NCI-H1694 (cell line): ENCODE data around the gene DAZAP1.
"Not testable (repeated sequence)": the region's sequence is repeated elsewhere in the genome, so short reads cannot be mapped to it uniquely, and the experiment has no call there.

Source experiments
- DNase-seq: peaks from one replicate; lab custom pipeline; 2025; lab: John Stamatoyannopoulos, UW

DAZAP1 gene

DNA sequence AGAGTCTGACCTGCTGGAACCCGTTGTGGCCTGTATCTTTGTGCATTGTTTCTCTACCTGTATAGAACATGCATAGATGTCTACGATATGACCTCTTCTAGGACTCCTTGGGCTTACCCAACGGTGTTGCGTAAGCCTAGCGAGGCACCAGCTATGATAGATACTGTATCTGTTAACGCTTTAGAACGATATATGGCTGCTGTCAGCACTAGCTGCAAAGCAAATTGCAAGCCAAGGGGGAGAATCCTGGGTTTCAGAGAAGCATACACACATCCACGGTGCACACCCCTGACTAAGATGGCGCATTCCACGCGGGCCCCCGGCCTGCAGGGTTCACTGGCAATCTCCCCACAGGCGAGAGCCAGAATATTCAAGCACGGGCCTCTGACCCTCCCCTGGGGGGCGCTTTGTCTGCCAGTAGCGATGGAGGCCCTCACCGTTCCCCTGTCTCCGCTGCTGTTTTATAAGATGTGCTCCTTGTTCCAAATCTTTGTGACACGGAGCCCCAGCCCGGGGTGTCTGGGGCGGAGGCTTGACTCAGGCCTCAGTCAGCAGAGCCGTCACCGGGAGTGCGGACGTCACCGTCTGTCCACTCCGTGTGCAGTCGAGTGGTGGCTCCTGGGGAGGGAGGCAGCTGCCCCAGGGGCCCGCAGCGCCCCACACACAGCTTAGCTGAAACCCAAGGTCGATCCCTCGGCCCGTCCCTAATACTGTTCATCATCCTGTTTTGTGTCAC, 17.9 kb downstream of the DAZAP1 start:
- DNase-seq: no peak

- no peak for DNase-seq
Measured at GRCh38 chr19:1425902-1426301, 18.5 kb downstream of the DAZAP1 start.

DNA sequence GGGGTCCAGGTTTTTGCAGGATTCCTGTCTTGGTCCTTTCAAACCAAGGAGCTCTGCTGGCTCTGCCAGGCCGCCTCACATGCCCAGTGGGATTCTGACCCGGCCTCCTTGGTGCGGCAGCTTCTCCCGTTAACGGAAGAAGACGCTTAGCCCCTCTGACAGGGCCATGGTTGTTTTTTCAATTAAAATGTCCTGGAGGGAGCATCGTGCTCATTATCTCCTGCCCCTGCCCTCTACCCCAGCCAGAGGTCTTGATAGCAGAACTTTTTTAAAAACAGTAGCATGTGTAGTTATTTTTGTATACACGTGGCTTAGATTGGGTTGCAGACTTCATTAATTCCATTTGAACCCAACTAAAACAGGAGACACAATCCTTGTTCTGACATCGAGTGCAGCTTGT, 19.4 kb downstream of the DAZAP1 start:
- DNase-seq: no peak

- no peak for DNase-seq
Measured at GRCh38 chr19:1427221-1427920, 20.0 kb downstream of the DAZAP1 start.

DNA sequence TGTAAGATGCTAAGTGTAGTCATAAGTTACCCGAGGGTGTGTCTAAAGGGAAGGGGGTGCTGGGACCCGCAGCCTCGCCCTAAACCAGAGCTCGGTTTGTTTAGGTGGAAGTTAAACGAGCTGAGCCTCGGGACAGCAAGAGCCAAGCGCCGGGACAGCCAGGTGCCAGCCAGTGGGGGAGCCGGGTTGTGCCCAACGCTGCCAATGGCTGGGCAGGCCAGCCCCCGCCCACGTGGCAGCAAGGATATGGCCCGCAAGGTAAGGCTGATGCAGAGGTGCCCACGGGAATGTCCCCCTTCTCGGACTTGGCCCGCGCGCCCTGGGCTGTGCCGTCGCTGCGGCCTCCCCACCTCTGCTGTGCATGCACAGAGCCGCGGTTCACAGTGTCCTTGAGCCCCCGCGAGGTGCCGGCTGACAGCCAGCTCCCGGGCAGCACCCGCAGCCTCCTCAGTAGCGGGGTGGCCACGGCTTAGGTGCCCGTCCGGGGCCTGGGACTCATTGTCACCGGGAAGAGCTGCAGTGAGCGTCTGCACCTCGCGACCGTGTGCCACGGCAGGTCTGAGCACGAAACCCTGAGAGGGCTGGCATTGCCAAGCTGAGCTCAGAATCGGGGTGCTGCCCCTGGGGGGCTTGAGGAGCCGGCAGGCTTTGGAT, 21.5 kb downstream of the DAZAP1 start:
- DNase-seq: no peak

DNA sequence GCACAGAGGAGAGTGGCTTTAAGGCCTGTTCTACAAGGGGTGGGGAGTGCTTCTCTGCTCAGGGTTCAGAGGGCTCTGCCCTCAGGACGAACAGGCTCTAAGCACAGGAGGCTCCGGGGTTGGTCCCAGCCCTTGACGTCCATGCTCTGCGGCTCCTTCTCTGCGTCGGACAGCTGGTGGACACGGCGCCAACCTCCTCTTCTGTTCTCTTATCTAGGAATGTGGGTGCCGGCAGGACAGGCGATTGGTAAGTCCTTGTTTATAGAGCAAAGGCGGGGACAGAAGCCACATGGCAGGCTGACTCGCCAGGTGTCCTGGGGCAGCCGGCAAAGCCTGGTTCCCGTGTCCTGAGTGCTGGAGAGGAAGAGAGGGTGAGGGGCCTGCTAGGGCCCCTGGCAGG, 22.4 kb downstream of the DAZAP1 start:
- DNase-seq: no peak

DNA sequence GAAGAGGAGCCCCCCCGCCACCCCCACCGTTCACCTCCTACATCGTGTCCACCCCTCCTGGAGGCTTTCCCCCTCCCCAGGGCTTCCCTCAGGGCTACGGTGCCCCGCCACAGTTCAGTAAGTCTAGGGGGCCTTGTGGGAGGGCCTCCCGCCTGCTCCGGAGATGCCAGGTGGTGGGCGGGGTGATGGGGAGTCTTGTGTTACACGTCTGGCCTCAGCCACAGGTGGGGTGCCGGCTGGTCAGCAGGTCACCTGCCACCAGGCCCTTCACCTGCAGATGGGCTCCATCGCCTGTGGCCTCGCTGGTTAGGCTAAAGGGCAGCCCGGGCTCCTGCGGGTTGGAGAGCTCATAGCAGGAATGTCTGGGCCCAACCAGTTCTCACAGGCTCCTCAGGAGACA, 22.9 kb downstream of the DAZAP1 start:
- DNase-seq: no peak

DNA sequence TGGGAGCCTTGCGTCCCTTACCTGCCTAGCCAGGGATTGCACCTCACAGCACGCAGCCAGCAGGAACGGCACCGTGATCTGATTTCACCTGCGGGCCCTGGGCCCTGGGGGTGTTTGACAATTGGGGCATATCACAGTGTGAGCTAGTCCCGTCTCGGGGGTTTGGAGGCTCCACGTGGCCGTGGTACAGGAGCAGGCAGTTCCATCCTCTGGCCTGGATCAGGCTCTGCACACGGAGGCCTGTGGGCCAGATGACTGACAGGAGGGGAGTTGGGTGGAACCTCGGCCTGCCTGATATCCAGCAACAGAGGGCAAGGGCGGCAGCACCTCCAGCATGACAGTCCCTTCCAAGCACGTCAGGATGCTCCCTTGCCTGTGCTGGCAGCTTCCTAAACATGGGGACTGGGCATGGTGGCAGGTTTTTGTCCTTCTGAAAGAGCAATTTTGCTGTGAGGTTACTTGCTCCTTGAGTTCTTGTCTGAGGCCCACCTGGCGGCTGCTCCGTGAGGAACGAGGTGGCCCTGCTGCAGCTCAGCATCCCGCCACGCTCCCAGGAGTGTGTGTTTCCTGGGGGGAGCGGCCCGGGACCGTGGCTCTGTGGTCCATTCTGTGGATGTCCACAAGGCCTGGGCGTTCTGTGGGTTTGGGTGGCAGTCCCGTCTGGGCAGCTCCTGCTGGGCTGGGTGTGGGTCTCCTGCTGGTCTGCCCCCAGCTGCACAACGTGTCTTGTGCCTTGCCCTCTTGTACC, 24.5 kb downstream of the DAZAP1 start:
- DNase-seq: no peak

DNA sequence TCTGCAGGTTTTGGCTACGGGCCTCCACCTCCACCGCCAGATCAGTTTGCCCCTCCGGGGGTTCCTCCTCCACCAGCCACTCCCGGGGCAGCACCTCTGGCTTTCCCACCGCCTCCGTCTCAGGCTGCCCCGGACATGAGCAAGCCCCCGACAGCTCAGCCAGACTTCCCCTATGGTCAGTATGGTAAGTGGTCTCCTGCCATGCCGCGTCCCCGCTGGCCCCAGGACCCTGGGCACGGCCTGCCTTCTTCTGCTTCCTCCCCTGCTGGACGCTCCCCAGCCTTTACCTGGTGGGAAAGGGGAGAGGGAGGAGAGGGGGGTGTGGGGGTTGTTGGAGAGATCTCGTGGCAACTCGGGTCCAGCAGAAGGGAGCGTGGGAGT, 25.1 kb downstream of the DAZAP1 start:
- no peak for DNase-seq

GRCh38 chr19:1433119-1434039, 26.0 kb downstream of the DAZAP1 start:
- DNase-seq: no peak

- no peak for DNase-seq
Measured at GRCh38 chr19:1434040-1434366, 26.6 kb downstream of the DAZAP1 start.

DNA sequence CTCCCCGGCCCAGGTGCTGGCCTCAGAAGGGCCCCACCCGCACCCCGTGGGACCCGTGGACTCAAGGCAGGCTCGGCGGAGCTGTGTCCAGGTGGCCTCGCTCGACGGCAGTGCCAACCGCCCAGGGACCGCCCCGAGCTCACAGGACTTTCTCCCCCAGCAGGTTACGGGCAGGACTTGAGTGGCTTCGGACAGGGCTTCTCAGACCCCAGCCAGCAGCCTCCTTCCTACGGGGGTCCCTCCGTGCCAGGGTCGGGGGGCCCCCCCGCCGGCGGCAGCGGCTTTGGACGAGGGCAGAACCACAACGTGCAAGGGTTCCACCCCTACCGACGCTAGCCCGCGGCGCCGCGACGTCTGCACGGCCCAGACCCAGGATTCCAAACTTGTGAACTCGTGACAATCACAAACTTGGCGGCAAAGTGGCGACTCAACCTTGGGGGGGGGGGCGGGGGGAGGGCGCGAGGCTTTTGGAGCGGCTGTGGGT, 27.2 kb downstream of the DAZAP1 start:
- DNase-seq: no peak

DNA sequence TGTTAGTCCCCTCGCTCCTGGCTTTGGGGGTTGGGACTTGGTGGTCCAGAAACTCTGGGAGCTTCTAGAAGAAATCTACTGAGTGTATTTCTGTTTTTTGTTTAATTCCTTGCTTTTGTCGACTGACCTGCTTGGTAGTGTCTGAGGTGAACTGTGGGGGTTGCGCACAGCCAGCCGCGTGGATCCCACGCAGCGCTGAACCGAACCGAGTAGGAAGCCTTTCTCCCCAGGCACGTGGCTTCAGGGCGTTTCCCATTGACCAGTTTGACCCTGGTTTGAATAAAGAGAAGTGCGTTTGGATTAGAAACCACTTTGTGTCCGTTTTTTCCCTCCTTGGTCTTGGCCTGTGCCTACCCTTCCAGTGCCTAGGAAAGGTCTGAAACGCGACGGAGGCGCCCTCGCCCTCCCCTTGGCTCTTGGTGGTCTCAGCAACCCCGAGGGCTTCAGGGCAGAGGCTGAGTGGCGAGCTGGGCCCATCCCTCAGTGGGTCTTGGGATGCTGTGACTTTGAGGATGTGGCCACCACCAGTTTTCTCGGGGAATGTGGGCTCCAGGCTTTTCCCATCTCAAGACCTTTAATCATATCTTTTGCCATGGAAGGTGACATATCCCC, 28.1 kb downstream of the DAZAP1 start:
- no peak for DNase-seq

GRCh38 chr19:1437609-1438008, 30.2 kb downstream of the DAZAP1 start:
- DNase-seq: no peak

GRCh38 chr19:1438035-1438932, 30.9 kb downstream of the DAZAP1 start, which contains the start of gene RPS15:
TSS of gene RPS15 (plus strand) at chr19:1438396. CDS start at chr19:1438426, 30 bp downstream.
- peak; percentile 62 for DNase-seq

- DNase-seq: no peak
Measured at GRCh38 chr19:1438933-1439354, 31.6 kb downstream of the DAZAP1 start.

DNA sequence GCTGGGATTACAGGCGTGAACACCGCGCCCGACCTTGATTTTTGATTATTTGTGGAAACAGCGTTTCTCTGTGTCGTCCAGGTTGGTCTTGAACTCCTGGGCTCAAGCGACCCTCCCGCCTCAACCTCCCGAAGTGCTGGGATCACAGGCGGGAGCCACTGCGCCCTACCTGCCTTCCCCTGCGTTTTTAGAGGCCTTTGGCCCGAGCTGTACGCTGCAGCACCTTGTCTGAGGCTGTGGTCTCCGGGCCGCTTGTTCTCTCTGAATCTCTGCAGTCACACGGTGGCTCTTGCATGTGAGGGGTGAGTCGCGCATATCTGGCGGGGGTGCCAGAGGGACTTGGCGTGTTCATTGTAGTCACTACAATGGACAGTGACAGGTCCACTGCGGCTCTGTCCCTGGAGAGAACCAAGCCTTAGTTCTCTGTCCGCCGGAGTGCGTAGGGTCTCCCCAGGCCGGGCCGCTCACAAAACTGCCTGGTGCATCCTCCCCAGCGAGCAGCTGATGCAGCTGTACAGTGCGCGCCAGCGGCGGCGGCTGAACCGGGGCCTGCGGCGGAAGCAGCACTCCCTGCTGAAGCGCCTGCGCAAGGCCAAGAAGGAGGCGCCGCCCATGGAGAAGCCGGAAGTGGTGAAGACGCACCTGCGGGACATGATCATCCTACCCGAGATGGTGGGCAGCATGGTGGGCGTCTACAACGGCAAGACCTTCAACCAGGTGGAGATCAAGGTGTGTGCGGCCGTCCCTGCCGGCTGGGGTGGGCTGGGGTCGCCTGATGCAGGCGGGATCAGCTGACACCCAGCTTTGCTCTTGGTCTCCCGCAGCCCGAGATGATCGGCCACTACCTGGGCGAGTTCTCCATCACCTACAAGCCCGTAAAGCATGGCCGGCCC, 32.4 kb downstream of the DAZAP1 start:
- not testable (repeated sequence) for DNase-seq

GRCh38 chr19:1440418-1440801, 33.0 kb downstream of the DAZAP1 start:
- DNase-seq: no peak

GRCh38 chr19:1441022-1441426, 33.6 kb downstream of the DAZAP1 start:
- no peak for DNase-seq
